HG03045 (cell line): ENCODE measurements around the gene C17orf100.
"Not testable (repeated sequence)": the region's sequence is repeated elsewhere in the genome, so short reads cannot be mapped to it uniquely, and the experiment has no call there.

Source experiments
- ATAC-seq: cut with Tn5 transposase; IDR thresholded peaks from one replicate; pipeline ENCODE4 v1.9.1; 2021; ENCODE audit warnings: mild to moderate bottlenecking, moderate library complexity; ENCODE audit not compliant: unreplicated experiment

The C17orf100 gene

GRCh38 chr17:6640536-6641246 lies 10.9 kb upstream of the C17orf100 start, which contains the start of the genes KIAA0753 and TXNDC17:
KIAA0753 (minus strand) TSS chr17:6640711; CDS start chr17:6635103, 5,608 bp downstream.
TXNDC17 (plus strand) TSS chr17:6641060; CDS start chr17:6641083, 23 bp downstream.
- ATAC-seq = peak; percentile 80

- peak; percentile 16 for ATAC-seq
These were observed 10.2 kb upstream of the C17orf100 start for GRCh38 chr17:6641247-6641863.

GRCh38 chr17:6642592-6642991 lies 9.0 kb upstream of the C17orf100 start:
- ATAC-seq = no peak

GRCh38 chr17:6643451-6644125 lies 8.0 kb upstream of the C17orf100 start:
- ATAC-seq = no peak

- ATAC-seq = no peak
These were observed 3.4 kb upstream of the C17orf100 start for GRCh38 chr17:6648181-6648580.

GRCh38 chr17:6651919-6652452 lies 424 bp downstream of the C17orf100 start:
- peak; percentile 10 for ATAC-seq

- ATAC-seq = no peak
These were observed 3.5 kb downstream of the C17orf100 start for GRCh38 chr17:6654841-6655731.

DNA sequence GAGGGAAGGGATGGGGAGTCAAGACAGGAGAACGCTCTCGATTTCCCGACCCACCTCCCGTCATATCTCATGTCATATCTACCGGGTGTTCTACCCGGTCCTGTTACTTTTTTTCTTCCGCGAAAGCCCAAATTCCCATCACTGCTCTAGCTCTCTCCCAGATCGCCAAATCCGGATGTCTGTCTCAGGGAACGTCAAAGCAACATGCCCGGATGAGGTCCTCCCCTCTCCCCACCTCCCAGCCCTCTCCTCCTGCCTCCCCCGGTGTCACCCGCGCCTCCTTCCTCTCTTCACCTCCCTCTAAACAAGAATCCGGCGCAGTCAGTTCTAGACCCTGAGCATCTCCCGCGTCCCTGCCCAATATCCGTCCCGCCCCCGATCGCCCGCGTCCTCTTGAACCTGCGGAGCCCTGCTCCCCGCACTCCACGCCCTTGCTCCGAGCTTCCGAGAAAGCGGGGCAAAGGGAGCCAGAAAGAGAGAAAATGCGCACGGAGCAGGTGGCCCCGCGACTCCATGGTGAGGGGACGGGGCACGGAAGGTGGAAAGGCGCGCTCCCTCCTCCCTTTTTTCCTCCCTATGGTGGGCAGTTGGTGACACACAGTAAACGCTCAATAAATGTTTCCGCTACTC lies 4.3 kb downstream of the C17orf100 start:
- not testable (repeated sequence) for ATAC-seq

DNA sequence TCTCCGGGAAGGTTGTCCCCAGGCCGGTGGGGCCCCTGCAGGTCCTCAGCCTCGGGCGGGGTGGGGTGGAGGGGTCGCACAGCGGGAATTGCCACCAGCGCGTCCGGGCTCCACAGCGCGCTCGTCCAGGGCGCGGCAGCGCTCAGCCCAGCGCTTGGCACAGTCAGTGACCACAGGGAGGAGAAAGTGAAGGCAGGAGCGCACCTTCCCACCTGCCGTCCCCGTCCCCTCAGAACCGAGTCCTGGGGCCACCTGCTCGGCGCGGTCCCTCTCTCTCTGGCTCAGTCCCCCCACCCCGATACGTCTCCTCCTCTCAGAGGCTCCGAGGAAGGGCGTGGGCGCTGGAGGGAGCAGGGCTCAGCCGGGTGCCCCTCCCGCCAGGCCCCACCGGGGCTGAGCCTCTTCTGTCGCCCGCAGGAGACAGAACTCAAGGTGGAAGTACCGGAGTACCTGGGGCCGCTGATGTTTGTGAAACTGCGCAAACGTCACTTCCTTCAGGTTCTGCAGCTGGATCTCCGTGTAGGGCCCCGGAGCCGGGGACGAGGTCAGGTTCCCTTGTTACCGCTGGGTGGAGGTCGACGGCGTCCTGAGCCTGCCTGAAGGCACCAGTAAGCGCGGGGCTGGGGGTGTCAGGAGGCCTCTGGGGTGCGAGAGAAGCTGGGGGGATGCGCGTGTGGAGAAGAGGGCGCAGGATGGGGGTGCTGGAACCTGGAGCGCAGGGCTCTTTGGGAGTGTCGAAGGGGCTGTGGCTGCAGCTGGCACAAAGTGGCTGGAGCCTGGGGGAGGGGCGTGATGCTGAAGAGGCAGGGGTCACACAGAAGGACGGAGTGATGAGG lies 5.5 kb downstream of the C17orf100 start:
- not testable (repeated sequence) for ATAC-seq

DNA sequence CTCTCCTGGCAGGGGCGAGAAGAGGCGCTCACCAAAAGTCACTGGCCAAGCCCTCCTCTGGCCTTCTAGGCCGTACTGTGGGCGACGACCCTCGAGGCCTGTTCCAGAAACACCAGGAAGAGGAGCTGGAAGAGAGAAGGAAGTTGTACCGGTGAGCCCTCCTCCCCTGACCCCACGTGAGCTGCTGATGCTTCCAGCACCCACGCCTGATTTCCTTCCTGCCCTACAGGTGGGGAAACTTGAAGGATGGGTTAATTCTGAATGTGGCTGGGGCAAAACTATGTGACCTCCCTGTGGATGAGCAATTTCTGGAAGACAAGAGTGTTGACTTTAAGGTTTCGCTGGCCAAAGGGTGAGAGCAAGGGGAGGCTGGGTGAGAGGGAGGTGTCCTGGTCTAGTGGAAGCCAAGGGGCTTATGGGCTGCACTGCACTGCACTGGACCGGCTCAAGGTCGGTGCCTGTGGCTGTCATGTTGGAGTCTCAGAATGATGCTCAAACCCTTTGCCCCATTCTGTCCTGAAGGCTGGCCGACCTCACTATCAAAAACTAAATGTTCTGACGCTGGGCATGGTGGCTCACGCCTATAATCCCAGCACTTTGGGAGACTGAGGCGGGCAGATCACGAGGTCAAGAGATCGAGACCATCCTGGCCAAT lies 6.2 kb downstream of the C17orf100 start:
- no peak for ATAC-seq

DNA sequence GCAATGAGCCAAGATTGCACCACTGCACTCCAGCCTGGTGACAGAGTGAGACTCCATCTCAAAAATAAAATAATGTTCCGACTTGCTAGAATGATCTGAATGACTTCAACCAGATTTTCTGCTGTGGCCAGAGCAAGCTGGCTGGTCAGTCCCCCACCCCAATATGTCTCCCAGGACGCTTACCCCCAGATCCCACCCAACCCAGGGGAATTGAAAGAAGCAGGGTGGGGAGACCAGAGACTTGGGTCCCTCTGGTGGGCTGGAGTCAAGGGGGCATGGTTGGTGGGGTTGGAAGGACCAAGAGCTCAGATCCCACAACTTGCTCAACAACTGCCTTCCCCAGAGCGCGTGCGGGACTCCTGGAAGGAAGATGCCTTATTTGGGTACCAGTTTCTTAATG lies 6.8 kb downstream of the C17orf100 start:
- not testable (repeated sequence) for ATAC-seq

DNA sequence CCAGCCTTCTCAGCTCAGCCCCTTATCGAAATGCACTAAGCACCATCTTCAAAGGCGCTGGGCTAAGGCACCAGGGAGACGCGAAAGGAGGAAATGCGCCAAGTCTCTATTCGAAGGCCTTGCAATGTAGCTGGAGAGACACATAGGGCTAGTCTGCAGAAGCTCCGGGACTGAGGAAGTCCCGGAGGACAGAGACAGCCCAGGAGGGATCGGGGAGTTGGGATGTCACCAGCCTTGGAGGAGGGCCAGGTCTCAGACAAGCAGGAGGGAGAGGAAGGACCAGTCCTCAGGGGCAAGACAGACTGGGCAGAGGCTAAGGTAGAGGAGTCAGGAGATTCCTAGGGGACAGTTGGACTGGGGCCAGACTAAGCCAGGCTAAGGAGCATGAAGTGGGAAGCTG lies 8.5 kb downstream of the C17orf100 start:
- no peak for ATAC-seq

- ATAC-seq = no peak
These were observed 9.4 kb downstream of the C17orf100 start for GRCh38 chr17:6660805-6661463.

DNA sequence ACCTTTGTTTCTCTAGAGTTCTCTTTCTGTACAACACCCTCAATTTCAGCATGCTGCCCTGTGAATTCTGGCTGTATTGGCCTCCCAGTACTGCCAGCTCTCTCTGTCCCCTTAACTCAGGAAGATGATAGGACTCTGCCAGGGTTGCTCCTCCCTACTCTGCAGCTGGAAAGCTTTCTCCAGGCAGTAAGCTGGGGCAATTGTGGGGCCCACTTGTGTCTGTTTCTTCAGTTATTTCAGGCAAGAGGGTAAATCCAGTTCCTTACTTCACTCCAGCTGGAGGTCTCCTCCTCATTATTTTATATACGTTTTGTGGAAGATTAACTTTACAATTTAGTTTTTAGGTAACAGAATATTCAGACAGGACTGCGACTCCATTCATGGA lies 9.9 kb downstream of the C17orf100 start:
- no peak for ATAC-seq

DNA sequence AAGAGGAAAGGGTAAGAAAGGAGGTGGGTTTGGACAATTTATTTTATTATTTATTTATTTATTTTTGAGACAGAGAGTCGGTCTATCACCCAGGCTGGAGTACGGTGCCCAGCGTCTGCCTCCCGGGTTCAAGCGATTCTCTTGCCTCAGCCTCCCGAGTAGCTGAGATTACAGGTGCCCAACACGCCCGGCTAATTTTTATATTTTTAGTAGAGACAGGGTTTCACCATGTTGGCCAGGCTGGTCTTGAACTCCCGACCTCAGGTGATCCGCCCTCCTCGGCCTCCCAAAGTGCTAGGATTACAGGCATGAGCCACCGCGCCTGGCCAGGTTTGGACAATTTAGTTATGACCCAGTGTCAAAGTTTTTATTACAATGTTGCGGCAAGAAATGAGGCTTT lies 11.6 kb downstream of the C17orf100 start:
- ATAC-seq = not testable (repeated sequence)

DNA sequence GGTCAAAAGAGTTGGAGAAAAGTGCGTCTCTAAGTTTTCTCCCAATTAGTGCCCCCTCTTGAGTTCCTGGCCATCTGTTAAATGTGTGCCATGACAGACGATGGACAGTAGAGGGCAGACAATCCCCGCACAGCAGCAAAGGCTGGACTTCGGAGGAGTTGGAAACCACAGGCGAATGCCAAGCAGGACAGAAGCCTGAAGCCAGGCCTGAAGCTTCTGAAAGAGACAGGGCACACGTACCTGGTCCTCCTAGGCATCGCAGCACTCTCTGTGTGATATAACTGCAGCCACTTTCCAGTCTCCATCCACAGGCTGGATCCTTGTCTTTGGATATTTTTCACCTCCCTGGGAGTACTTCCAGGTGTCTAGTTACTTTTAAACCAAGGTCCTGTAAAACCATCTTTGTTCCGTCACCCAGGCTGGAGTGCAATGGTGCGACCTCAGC lies 14.5 kb downstream of the C17orf100 start:
- ATAC-seq = no peak

DNA sequence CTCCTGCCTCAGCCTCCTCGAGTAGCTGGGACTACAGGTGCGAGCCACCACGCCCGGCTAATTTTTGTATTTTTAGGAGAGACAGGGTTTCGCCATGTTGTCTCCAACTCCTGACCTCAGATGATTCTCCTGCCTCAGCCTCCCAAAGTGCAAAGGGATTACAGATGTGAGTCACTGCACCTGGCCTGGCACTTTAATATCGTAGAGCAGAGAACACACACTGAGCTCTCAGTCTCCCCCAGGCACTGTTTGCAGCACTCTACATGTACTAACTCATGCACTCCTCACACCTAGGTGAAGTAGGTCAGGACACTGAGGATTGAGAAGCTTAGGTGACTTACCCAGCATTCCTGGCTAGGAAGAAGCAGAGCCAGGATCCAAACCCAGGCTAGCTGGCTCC lies 15.0 kb downstream of the C17orf100 start:
- no peak for ATAC-seq

- ATAC-seq = no peak
These were observed 16.0 kb downstream of the C17orf100 start for GRCh38 chr17:6667516-6667915.
